Left ventricle myocardium inferior (tissue), 1 donor: ENCODE measurements around the gene NXPH1. TPM values are rescaled to one million over a fixed set of nuclear protein-coding genes. Genes with fewer than 3 reads are reported as not detected.

Experiments used
- DNase-seq: peaks from one replicate; pipeline ENCODE4 v3.0.0-alpha.2; 2020
- H3K27ac ChIP-seq: fragments of 200-600 bp; replicated peaks from 2 replicates; pipeline ENCODE4 v1.8.0; 2021
- H3K27me3 ChIP-seq: fragments of 200-600 bp; 2 replicates; pipeline ENCODE4 v1.8.0; 2021; ENCODE audit warnings: low read depth
- H3K36me3 ChIP-seq: fragments of 200-600 bp; 2 replicates; pipeline ENCODE4 v1.8.0; 2021
- H3K4me1 ChIP-seq: fragments of 200-600 bp; 2 replicates; pipeline ENCODE4 v1.8.0; 2021
- H3K4me3 ChIP-seq: fragments of 200-600 bp; 2 replicates; pipeline ENCODE4 v1.8.0; 2021; ENCODE audit warnings: mild to moderate bottlenecking, moderate library complexity
- H3K9me3 ChIP-seq: fragments of 200-600 bp; replicated peaks from 2 replicates; pipeline ENCODE4 v1.8.0; 2021
- CTCF ChIP-seq: fragments of 200-600 bp; IDR thresholded peaks from 2 replicates; pipeline ENCODE4 v1.8.0; 2021; ENCODE audit warnings: antibody characterized with exemption, mild to moderate bottlenecking, borderline replicate concordance
- intact Hi-C: fragments of 100-400 bp; cut with micrococcal nuclease; formaldehyde crosslinking; loops from one replicate; pipeline ENCODE4 v1.11.0; 2022
- total RNA-seq: library from RNA; stranded (reverse); fragmentation: NEBNext Ultra II Directional; extraction: Animal tissue kit (Norgen Biotek cat#: 25700); gene quantifications from one replicate; pipeline ENCODE4 v1.2.1, GENCODE V29; 2021
- donor health status: DM: no; HTN: yes; CAD: no; lungs with severe emphysema.

NXPH1 gene
- total RNA-seq, 1 donor from 2014 or later = not detected

- Histone ChIP-seq H3K4me1 (no peaks in the 10 kb centered on the region), H3K27me3 (no peaks in the 10 kb centered on the region), H3K36me3 (no peaks in the 10 kb centered on the region), H3K9me3 (no peaks in the 10 kb centered on the region), H3K4me3 (no peak overlapping the region), H3K27ac (no peak overlapping the region)
- intact Hi-C loops = no loop called here
- no peak for DNase-seq
- no peak for TF ChIP-seq CTCF
Observed at GRCh38 chr7:8560501-8560900, 127.1 kb downstream of the NXPH1 start.

GRCh38 chr7:8561449-8561848 lies 128.0 kb downstream of the NXPH1 start:
- Histone ChIP-seq H3K4me1 (no peaks in the 10 kb centered on the region), H3K36me3 (no peaks in the 10 kb centered on the region), H3K27ac (no peak overlapping the region), H3K4me3 (no peak overlapping the region), H3K9me3 (no peaks in the 10 kb centered on the region), H3K27me3 (no peaks in the 10 kb centered on the region)
- no peak for DNase-seq
- intact Hi-C loops = no loop called here
- no peak for TF ChIP-seq CTCF

GRCh38 chr7:8564281-8564680 lies 130.9 kb downstream of the NXPH1 start:
- Histone ChIP-seq H3K9me3 (no peaks in the 10 kb centered on the region), H3K27me3 (no peaks in the 10 kb centered on the region), H3K36me3 (no peaks in the 10 kb centered on the region), H3K27ac (no peak overlapping the region), H3K4me1 (no peaks in the 10 kb centered on the region), H3K4me3 (no peak overlapping the region)
- TF ChIP-seq CTCF = no peak
- DNase-seq = no peak
- intact Hi-C loops = no loop called here

GRCh38 chr7:8566016-8566415 lies 132.6 kb downstream of the NXPH1 start:
- no peaks in the 10 kb centered on the region for H3K36me3 ChIP-seq
- H3K27ac ChIP-seq = no peak overlapping the region
- no peaks in the 10 kb centered on the region for H3K9me3 ChIP-seq
- DNase-seq = no peak
- intact Hi-C loops = no loop called here
- H3K4me3 ChIP-seq = no peak overlapping the region
- no peaks in the 10 kb centered on the region for H3K4me1 ChIP-seq
- no peak for TF ChIP-seq CTCF
- H3K27me3 ChIP-seq = no peaks in the 10 kb centered on the region

GRCh38 chr7:8567626-8568025 lies 134.2 kb downstream of the NXPH1 start:
- TF ChIP-seq CTCF = no peak
- no peak for DNase-seq
- no peaks in the 10 kb centered on the region for H3K4me1 ChIP-seq
- H3K9me3 ChIP-seq = no peaks in the 10 kb centered on the region
- H3K27me3 ChIP-seq = no peaks in the 10 kb centered on the region
- intact Hi-C loops = no loop called here
- no peak overlapping the region for H3K4me3 ChIP-seq
- no peaks in the 10 kb centered on the region for H3K36me3 ChIP-seq
- H3K27ac ChIP-seq = no peak overlapping the region
